ENCODE results near the gene BCAS3.

BCAS3 gene

GRCh38 chr17:60901806-60902205 lies 224.2 kb downstream of the BCAS3 start:
- H3K9me3 ChIP-seq (ENCODE audit: control insufficient read depth, low read length), result peaks cover 6% of the 10 kb centered on the region
- no peak overlapping the region for H3K23ac ChIP-seq (ENCODE audit: low read length in 2 of 2)
- H3K4me3 ChIP-seq (ENCODE audit: insufficient read depth in 1 of 2, low read depth in 1 of 2, low read length in 2 of 2), result no peak overlapping the region
- peaks cover 9% of the 10 kb centered on the region for H3K79me1 ChIP-seq (replicated peaks; ENCODE audit: low read length, poor library complexity, severe bottlenecking)
- H2AFZ ChIP-seq (ENCODE audit: low read depth, low read length), result no peak overlapping the region
- DNase-seq, result no peak
- no peak overlapping the region for H3K14ac ChIP-seq (ENCODE audit: low read length in 2 of 2)
- H2AK5ac ChIP-seq (ENCODE audit: low read length, severe bottlenecking), result no peak overlapping the region
- no peak overlapping the region for H2BK120ac ChIP-seq (ENCODE audit: low read depth, low read length)
- no peak overlapping the region for H3K9ac ChIP-seq (ENCODE audit: low read length)
- no peak overlapping the region for H3K27ac ChIP-seq (ENCODE audit: low read length, poor library complexity, severe bottlenecking)
- H3K36me3 ChIP-seq (ENCODE audit: control insufficient read depth in 1 of 2, insufficient read depth in 2 of 2, low read depth in 1 of 2, low read length in 2 of 2), result no peaks in the 10 kb centered on the region
- H2BK12ac ChIP-seq (ENCODE audit: low read length in 2 of 2), result no peak overlapping the region
- no peak overlapping the region for H2BK15ac ChIP-seq (ENCODE audit: low read depth, poor library complexity, severe bottlenecking)
- no peak overlapping the region for H2BK5ac ChIP-seq (ENCODE audit: low read depth, low read length, poor library complexity, severe bottlenecking)
- no peak overlapping the region for H4K91ac ChIP-seq (ENCODE audit: low read length)
- H3K4ac ChIP-seq (ENCODE audit: low read depth in 1 of 2, low read length in 2 of 2), result no peak overlapping the region
- H4K8ac ChIP-seq (ENCODE audit: low read length), result no peak overlapping the region
- no peak overlapping the region for H3K18ac ChIP-seq (ENCODE audit: low read depth in 1 of 2, low read length in 2 of 2)
- 88% methylated on average over 1 of the region's 2 CpGs for WGBS
- H3K27me3 ChIP-seq (ENCODE audit: control insufficient read depth in 1 of 2, insufficient read depth in 1 of 2, low read length in 2 of 2), result no peaks in the 10 kb centered on the region
- H3K4me1 ChIP-seq (ENCODE audit: control insufficient read depth, insufficient read depth, low read depth, low read length), result no peaks in the 10 kb centered on the region
- no peak overlapping the region for H3K4me2 ChIP-seq (ENCODE audit: low read length, poor library complexity, severe bottlenecking)

- Histone ChIP-seq H3K27me3 (ENCODE audit: control insufficient read depth in 1 of 2, insufficient read depth in 1 of 2, low read length in 2 of 2) (no peaks in the 10 kb centered on the region), H2BK12ac (ENCODE audit: low read length in 2 of 2) (no peak overlapping the region), H2BK120ac (ENCODE audit: low read depth, low read length) (no peak overlapping the region), H4K91ac (ENCODE audit: low read length) (no peak overlapping the region), H3K27ac (ENCODE audit: low read length, poor library complexity, severe bottlenecking) (no peak overlapping the region), H3K36me3 (ENCODE audit: control insufficient read depth in 1 of 2, insufficient read depth in 2 of 2, low read depth in 1 of 2, low read length in 2 of 2) (no peaks in the 10 kb centered on the region), H3K4me3 (ENCODE audit: insufficient read depth in 1 of 2, low read depth in 1 of 2, low read length in 2 of 2) (no peak overlapping the region), H2BK15ac (ENCODE audit: low read depth, poor library complexity, severe bottlenecking) (no peak overlapping the region), H3K18ac (ENCODE audit: low read depth in 1 of 2, low read length in 2 of 2) (no peak overlapping the region), H3K79me1 (replicated peaks; ENCODE audit: low read length, poor library complexity, severe bottlenecking) (peaks cover 9% of the 10 kb centered on the region), H2BK5ac (ENCODE audit: low read depth, low read length, poor library complexity, severe bottlenecking) (no peak overlapping the region), H3K9me3 (ENCODE audit: control insufficient read depth, low read length) (peaks cover 1% of the 10 kb centered on the region), H3K4me2 (ENCODE audit: low read length, poor library complexity, severe bottlenecking) (no peak overlapping the region), H3K4ac (ENCODE audit: low read depth in 1 of 2, low read length in 2 of 2) (no peak overlapping the region), H3K14ac (ENCODE audit: low read length in 2 of 2) (no peak overlapping the region), H4K8ac (ENCODE audit: low read length) (no peak overlapping the region), H2AK5ac (ENCODE audit: low read length, severe bottlenecking) (no peak overlapping the region), H2AFZ (ENCODE audit: low read depth, low read length) (no peak overlapping the region), H3K9ac (ENCODE audit: low read length) (no peak overlapping the region), H3K4me1 (ENCODE audit: control insufficient read depth, insufficient read depth, low read depth, low read length) (no peaks in the 10 kb centered on the region), H3K23ac (ENCODE audit: low read length in 2 of 2) (no peak overlapping the region)
- DNase-seq, result no peak
- 73% methylated on average over 6 of the region's 7 CpGs for WGBS
Measured at GRCh38 chr17:60902399-60902798, 224.7 kb downstream of the BCAS3 start.

GRCh38 chr17:60904582-60904981 lies 226.9 kb downstream of the BCAS3 start:
- no peak overlapping the region for H3K4me2 ChIP-seq (ENCODE audit: low read length, poor library complexity, severe bottlenecking)
- H2BK12ac ChIP-seq (ENCODE audit: low read length in 2 of 2), result no peak overlapping the region
- H4K91ac ChIP-seq (ENCODE audit: low read length), result no peak overlapping the region
- H3K18ac ChIP-seq (ENCODE audit: low read depth in 1 of 2, low read length in 2 of 2), result no peak overlapping the region
- H2AFZ ChIP-seq (ENCODE audit: low read depth, low read length), result no peak overlapping the region
- H2BK120ac ChIP-seq (ENCODE audit: low read depth, low read length), result no peak overlapping the region
- H4K8ac ChIP-seq (ENCODE audit: low read length), result no peak overlapping the region
- no peaks in the 10 kb centered on the region for H3K36me3 ChIP-seq (ENCODE audit: control insufficient read depth in 1 of 2, insufficient read depth in 2 of 2, low read depth in 1 of 2, low read length in 2 of 2)
- H3K14ac ChIP-seq (ENCODE audit: low read length in 2 of 2), result no peak overlapping the region
- no peaks in the 10 kb centered on the region for H3K4me1 ChIP-seq (ENCODE audit: control insufficient read depth, insufficient read depth, low read depth, low read length)
- no peaks in the 10 kb centered on the region for H3K27me3 ChIP-seq (ENCODE audit: control insufficient read depth in 1 of 2, insufficient read depth in 1 of 2, low read length in 2 of 2)
- no peak overlapping the region for H2AK5ac ChIP-seq (ENCODE audit: low read length, severe bottlenecking)
- no peak for DNase-seq
- no peak overlapping the region for H3K4ac ChIP-seq (ENCODE audit: low read depth in 1 of 2, low read length in 2 of 2)
- H3K79me1 ChIP-seq (replicated peaks; ENCODE audit: low read length, poor library complexity, severe bottlenecking), result no peaks in the 10 kb centered on the region
- no peak overlapping the region for H2BK5ac ChIP-seq (ENCODE audit: low read depth, low read length, poor library complexity, severe bottlenecking)
- no peak overlapping the region for H3K9ac ChIP-seq (ENCODE audit: low read length)
- WGBS, result no CpG with 5 or more reads among the region's 2 CpGs
- H3K9me3 ChIP-seq (ENCODE audit: control insufficient read depth, low read length), result no peaks in the 10 kb centered on the region
- no peak overlapping the region for H2BK15ac ChIP-seq (ENCODE audit: low read depth, poor library complexity, severe bottlenecking)
- no peak overlapping the region for H3K23ac ChIP-seq (ENCODE audit: low read length in 2 of 2)
- H3K4me3 ChIP-seq (ENCODE audit: insufficient read depth in 1 of 2, low read depth in 1 of 2, low read length in 2 of 2), result no peak overlapping the region
- no peak overlapping the region for H3K27ac ChIP-seq (ENCODE audit: low read length, poor library complexity, severe bottlenecking)

- H3K4me1 ChIP-seq (ENCODE audit: control insufficient read depth, insufficient read depth, low read depth, low read length), result peaks cover 2% of the 10 kb centered on the region
- H2BK15ac ChIP-seq (ENCODE audit: low read depth, poor library complexity, severe bottlenecking), result no peak overlapping the region
- H3K27ac ChIP-seq (ENCODE audit: low read length, poor library complexity, severe bottlenecking), result no peak overlapping the region
- H3K79me1 ChIP-seq (replicated peaks; ENCODE audit: low read length, poor library complexity, severe bottlenecking), result no peaks in the 10 kb centered on the region
- no peak overlapping the region for H2BK120ac ChIP-seq (ENCODE audit: low read depth, low read length)
- no peak overlapping the region for H2BK12ac ChIP-seq (ENCODE audit: low read length in 2 of 2)
- H2BK5ac ChIP-seq (ENCODE audit: low read depth, low read length, poor library complexity, severe bottlenecking), result no peak overlapping the region
- H4K91ac ChIP-seq (ENCODE audit: low read length), result no peak overlapping the region
- no peak overlapping the region for H3K14ac ChIP-seq (ENCODE audit: low read length in 2 of 2)
- H4K8ac ChIP-seq (ENCODE audit: low read length), result no peak overlapping the region
- no peak overlapping the region for H3K23ac ChIP-seq (ENCODE audit: low read length in 2 of 2)
- H3K4me2 ChIP-seq (ENCODE audit: low read length, poor library complexity, severe bottlenecking), result no peak overlapping the region
- no peak overlapping the region for H3K4ac ChIP-seq (ENCODE audit: low read depth in 1 of 2, low read length in 2 of 2)
- H3K18ac ChIP-seq (ENCODE audit: low read depth in 1 of 2, low read length in 2 of 2), result no peak overlapping the region
- H2AK5ac ChIP-seq (ENCODE audit: low read length, severe bottlenecking), result no peak overlapping the region
- no peaks in the 10 kb centered on the region for H3K27me3 ChIP-seq (ENCODE audit: control insufficient read depth in 1 of 2, insufficient read depth in 1 of 2, low read length in 2 of 2)
- H3K4me3 ChIP-seq (ENCODE audit: insufficient read depth in 1 of 2, low read depth in 1 of 2, low read length in 2 of 2), result no peak overlapping the region
- no peak overlapping the region for H2AFZ ChIP-seq (ENCODE audit: low read depth, low read length)
- no peak overlapping the region for H3K9ac ChIP-seq (ENCODE audit: low read length)
- DNase-seq, result no peak
- 98% methylated on average over 3 of the region's 3 CpGs for WGBS
- H3K9me3 ChIP-seq (ENCODE audit: control insufficient read depth, low read length), result no peaks in the 10 kb centered on the region
- no peaks in the 10 kb centered on the region for H3K36me3 ChIP-seq (ENCODE audit: control insufficient read depth in 1 of 2, insufficient read depth in 2 of 2, low read depth in 1 of 2, low read length in 2 of 2)
Measured at GRCh38 chr17:60905709-60906108, 228.1 kb downstream of the BCAS3 start.

Data from mesenchymal stem cell (in vitro differentiated cells and primary cell).